Pancreas (tissue), 10 donors: ENCODE data around the gene MAEL. TPM values are rescaled to one million over a fixed set of nuclear protein-coding genes. Genes with fewer than 3 reads are reported as not detected.

Source experiments
- ATAC-seq, 4 donors: fragments of 200-7000 bp; cut with Tn5 transposase; one replicate each; pipeline versions ENCODE4 v1.8.0 to v1.9.1; 2020; ENCODE audit warnings: mild to moderate bottlenecking in 4 of 4, moderate library complexity in 4 of 4
- DNase-seq, 6 donors: peaks; one replicate each; pipeline ENCODE4 v3.0.0-alpha.2; 2020
- FAIRE-seq: peaks from 2 replicates; lab custom pipeline; 2012; peaks lifted over from hg19 to GRCh38; lab: Jason Lieb, UNC
- H3K27ac ChIP-seq, 4 donors: fragments of 200-600 bp; sonication (generic); 1 replicate in 3 of 4; 2 replicates in 1 of 4; pipeline versions ENCODE4 v1.5.0 to v1.8.0; 2020
- H3K27me3 ChIP-seq, 4 donors: fragments of 200-600 bp; one replicate each; pipeline ENCODE4 v1.8.0; 2021
- H3K36me3 ChIP-seq, 3 donors: fragments of 200-600 bp; sonication (generic) in 1 of 3; one replicate each; pipeline versions ENCODE4 v1.5.0 to v1.8.0; 2020 to 2021
- H3K4me1 ChIP-seq, 3 donors: fragments of 200-600 bp; one replicate each; pipeline ENCODE4 v1.8.0; 2021
- H3K4me3 ChIP-seq, 4 donors: fragments of 200-600 bp; sonication (generic) in 2 of 4; one replicate each; pipeline versions ENCODE4 v1.5.0 to v1.8.0; 2020 to 2021
- H3K9me3 ChIP-seq, 4 donors: fragments of 200-600 bp; one replicate each; pipeline ENCODE4 v1.8.0; 2021
- WGBS, 2 donors: extraction: QIAGEN DNeasy Blood & Tissue Kit; methylation state at CpG; one replicate each; pipeline ENCODE4 v1.1.7; 2013; 5-methylcytosine and 5-hydroxymethylcytosine counted together
- intact Hi-C, 3 donors: fragments of 100-400 bp; cut with DNase I; formaldehyde crosslinking; loops; one replicate each; pipeline versions ENCODE4 v1.11.1 to v1.14.2; 2022
- polyA plus RNA-seq, 2 donors: library from polyadenylated mRNA; stranded (reverse); fragments of 200-250 nt; gene quantifications; one replicate each; pipeline ENCODE4 v1.2.3, GENCODE V29; 2013
- total RNA-seq, 6 donors: library from RNA; stranded (reverse); fragmentation: NEBNext Ultra II Directional in 4 of 6; extraction: Animal tissue kit (Norgen Biotek cat#: 25700) in 4 of 6; gene quantifications; one replicate each; pipeline versions ENCODE4 v1.2.1 to v1.2.4, GENCODE V29; 2021 to 2023
- TF ChIP-seq, protein P1 (sequence below), 4 donors: fragments of 200-600 bp; sonication (generic) in 3 of 4; IDR thresholded peaks; one replicate each; pipeline versions ENCODE4 v1.5.0 to v1.8.0; 2021; ENCODE audit warnings: antibody characterized with exemption in 4 of 4
- donor health status: healthy with polysubstance abuse.
- donor health status: DM: no; HTN: no; CAD: no; lungs with moderate emphysema.
- donor health status: DM: no; HTN: no; CAD: no.
- donor health status: control.
- donor health status: control.
- donor health status: Bipolar disorder and iron deficiency.
- donor health status: DM: yes; HTN: yes; CAD: no.
- donor health status: DM: no; HTN: no; CAD: no.
- donor health status: DM: no; HTN: no; CAD: no.
- donor health status: DM: yes; HTN: yes; CAD: no.

MAEL gene
- total and polyA plus RNA-seq, 8 donors: 0.12 to 0.23 TPM; not detected in 6

DNA sequence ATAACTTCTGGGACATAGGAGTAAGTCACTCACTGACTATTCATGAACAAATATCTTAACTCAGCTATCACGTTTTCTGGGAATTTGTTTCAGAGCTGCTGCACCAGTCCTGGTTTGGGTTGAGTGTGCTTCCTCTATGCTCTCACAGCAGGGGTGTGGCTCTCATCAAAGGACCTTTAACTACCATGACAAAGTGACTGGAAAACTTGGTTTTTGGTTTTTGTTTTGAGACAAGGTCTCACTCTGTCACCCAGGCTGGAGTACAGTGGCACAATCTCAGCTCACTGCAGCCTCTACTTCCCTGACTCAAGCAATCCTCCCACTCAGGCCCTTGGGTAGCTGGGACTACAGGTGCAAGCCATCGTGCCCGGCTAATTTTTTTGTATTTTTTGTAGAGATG, 17.8 kb upstream of the MAEL start:
- Histone ChIP-seq H3K36me3 (no peaks in the 10 kb centered on the region), H3K27me3 (peaks cover 0 to 25% (median 1%) of the 10 kb centered on the region in 4 donors), H3K4me3 (no peak overlapping the region), H3K4me1 (no peaks in the 10 kb centered on the region), H3K27ac (no peak overlapping the region), H3K9me3 (no peaks in the 10 kb centered on the region)
- TF ChIP-seq, protein P1, sequence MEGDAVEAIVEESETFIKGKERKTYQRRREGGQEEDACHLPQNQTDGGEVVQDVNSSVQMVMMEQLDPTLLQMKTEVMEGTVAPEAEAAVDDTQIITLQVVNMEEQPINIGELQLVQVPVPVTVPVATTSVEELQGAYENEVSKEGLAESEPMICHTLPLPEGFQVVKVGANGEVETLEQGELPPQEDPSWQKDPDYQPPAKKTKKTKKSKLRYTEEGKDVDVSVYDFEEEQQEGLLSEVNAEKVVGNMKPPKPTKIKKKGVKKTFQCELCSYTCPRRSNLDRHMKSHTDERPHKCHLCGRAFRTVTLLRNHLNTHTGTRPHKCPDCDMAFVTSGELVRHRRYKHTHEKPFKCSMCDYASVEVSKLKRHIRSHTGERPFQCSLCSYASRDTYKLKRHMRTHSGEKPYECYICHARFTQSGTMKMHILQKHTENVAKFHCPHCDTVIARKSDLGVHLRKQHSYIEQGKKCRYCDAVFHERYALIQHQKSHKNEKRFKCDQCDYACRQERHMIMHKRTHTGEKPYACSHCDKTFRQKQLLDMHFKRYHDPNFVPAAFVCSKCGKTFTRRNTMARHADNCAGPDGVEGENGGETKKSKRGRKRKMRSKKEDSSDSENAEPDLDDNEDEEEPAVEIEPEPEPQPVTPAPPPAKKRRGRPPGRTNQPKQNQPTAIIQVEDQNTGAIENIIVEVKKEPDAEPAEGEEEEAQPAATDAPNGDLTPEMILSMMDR (IDR thresholded peaks at IDR 0.05): no peak
- no peak for DNase-seq
- 66 to 75% methylated on average over 3 of the region's 3 CpGs for WGBS, 2 donors
- no peak for ATAC-seq
- intact Hi-C loops: no loop called here
- FAIRE-seq: no peak

GRCh38 chr1:166972193-166972592, 16.9 kb upstream of the MAEL start:
- Histone ChIP-seq H3K27me3 (peaks cover 0 to 25% (median 1%) of the 10 kb centered on the region in 4 donors), H3K27ac (no peak overlapping the region), H3K4me3 (no peak overlapping the region), H3K9me3 (no peaks in the 10 kb centered on the region), H3K36me3 (no peaks in the 10 kb centered on the region), H3K4me1 (no peaks in the 10 kb centered on the region)
- DNase-seq (no peak), FAIRE-seq (no peak), ATAC-seq (no peak)
- TF ChIP-seq, protein P1 (IDR thresholded peaks at IDR 0.05): no peak
- WGBS, 2 donors: 51 to 61% methylated on average over 3 of the region's 3 CpGs
- intact Hi-C loops: no loop called here

DNA sequence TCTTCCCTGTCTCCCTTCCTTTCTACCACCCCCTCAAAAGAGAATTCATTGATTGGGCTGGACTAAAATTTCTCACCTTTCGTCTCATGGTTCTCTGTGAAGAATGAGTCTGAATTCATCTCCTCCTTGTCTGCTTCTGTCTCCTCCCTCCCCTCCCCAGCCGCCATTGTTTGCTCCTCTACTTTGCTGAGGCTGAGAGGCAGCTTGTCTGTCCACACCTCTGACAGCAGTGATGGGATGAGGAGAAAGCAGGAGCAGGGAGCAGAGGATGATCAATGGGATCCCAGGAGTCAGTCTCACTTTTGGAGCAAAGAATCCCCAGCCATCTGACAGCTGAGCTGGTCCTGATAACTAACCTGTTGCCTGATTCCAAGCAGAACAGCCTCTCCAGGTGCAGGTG, 16.3 kb upstream of the MAEL start:
- FAIRE-seq (no peak), ATAC-seq (no peak), DNase-seq (no peak)
- Histone ChIP-seq H3K36me3 (no peaks in the 10 kb centered on the region), H3K4me1 (no peaks in the 10 kb centered on the region), H3K4me3 (no peak overlapping the region), H3K27ac (no peak overlapping the region), H3K27me3 (peaks cover 0 to 25% (median 1%) of the 10 kb centered on the region in 4 donors), H3K9me3 (no peaks in the 10 kb centered on the region)
- WGBS, 2 donors: 30 to 32% methylated on average over 2 of the region's 2 CpGs
- TF ChIP-seq, protein P1 (IDR thresholded peaks at IDR 0.05): no peak
- intact Hi-C loops: no loop called here

GRCh38 chr1:166974647-166975345, 14.3 kb upstream of the MAEL start:
- WGBS, 2 donors: 2% methylated on average over 17 of the region's 17 CpGs
- DNase-seq: no peak
- intact Hi-C loops: no loop called here

More at GRCh38 chr1:166974647-166975345, 14.3 kb upstream of the MAEL start:
- H3K4me3 ChIP-seq: peak overlapping the region in 3 of 4 donors; percentile 5 to 65 (median 43)
- H3K9me3 ChIP-seq: no peaks in the 10 kb centered on the region
- no peak for ATAC-seq
- no peaks in the 10 kb centered on the region for H3K4me1 ChIP-seq
- peaks cover 0 to 23% (median 1%) of the 10 kb centered on the region in 4 donors for H3K27me3 ChIP-seq
- H3K36me3 ChIP-seq: no peaks in the 10 kb centered on the region
- TF ChIP-seq, protein P1 (IDR thresholded peaks at IDR 0.05): no peak
- H3K27ac ChIP-seq: no peak overlapping the region
- no peak for FAIRE-seq
